Fibroblast of skin of back (primary cell): ENCODE data around the gene FPR1.
"Not testable (repeated sequence)": the region's sequence is repeated elsewhere in the genome, so short reads cannot be mapped to it uniquely, and the experiment has no call there.

Experiments used
- DNase-seq: peaks from one replicate; pipeline ENCODE4 v3.0.0-alpha.2; 2013

Gene FPR1

DNA sequence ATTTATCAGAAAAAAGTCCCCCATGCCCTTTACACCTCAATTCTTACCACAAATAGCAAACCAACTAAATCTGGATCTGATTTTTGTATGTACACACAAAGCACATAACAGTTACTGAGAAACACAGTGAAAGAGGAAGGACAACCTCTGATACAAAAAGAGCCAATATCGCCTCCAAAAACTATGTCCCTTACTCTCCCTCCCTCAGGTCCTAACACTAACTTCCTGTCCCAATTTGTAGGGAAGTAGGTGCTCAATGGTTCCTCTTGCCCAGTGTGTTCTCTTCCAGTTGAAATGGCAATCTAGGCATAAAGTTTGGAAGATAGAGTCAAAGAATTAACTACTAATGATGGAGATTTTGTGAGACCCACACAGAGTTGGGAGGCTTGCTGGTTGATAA lies 27.5 kb upstream of the FPR1 start:
- DNase-seq, result no peak

DNA sequence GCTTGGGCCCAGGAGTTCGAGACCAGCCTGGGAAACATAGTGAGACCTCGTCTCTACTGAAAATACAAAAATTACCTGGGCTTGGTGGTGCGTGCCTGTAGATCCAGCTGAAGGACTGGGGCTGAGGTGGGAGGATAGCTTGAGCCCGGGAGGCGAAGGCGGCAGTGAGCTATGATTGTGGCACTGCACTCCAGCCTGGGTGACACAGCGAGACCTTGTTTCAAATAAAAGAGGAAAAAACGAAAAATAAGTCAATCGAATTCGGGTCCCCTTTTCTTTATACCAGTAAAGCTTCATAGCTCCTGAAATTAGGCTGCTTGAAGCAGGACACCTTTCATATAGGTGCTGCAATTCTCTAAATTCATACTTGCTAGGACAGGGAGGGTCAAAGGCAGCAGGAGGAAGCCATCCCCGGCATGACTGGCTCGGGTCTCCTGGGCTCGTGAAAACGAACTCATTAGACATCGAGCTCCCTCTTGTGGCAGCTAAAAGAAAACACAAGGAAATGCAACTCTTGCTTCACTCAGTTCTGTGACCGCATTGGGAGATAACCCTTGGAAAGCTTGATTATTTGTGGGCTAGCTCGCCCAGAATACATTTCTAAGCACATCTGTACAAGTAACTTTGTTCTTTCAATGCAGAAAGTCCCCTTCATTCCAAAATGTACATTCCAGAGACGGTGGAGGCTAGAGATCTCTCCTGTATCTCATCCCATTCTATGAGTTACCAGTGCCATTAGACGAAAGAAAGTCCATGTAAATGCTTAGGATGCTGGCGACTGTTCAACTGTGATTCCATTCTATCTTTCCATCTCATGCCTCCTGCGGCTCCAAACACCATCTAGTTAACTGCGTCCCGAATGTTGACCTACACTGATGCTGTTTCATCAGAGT lies 26.1 kb upstream of the FPR1 start:
- peak; percentile 75 for DNase-seq

DNA sequence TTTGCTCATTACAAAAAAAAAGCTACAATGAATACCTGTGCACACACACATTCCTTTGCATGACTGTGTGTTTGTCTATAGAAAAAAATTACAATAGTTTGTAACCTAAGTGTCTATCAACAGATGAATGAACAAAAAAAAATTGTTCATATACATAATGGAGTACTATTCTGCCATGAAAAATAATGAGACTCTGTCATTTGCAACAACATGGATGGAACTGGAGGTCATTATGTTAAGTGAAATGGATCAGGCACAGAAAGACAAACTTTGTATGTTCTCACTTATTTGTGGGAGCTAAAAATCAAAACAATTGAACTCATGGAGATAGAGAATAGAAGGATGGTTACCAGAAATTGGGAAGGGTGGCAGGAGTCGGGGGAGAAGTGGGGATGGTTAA lies 24.9 kb upstream of the FPR1 start:
- DNase-seq, result not testable (repeated sequence)

DNA sequence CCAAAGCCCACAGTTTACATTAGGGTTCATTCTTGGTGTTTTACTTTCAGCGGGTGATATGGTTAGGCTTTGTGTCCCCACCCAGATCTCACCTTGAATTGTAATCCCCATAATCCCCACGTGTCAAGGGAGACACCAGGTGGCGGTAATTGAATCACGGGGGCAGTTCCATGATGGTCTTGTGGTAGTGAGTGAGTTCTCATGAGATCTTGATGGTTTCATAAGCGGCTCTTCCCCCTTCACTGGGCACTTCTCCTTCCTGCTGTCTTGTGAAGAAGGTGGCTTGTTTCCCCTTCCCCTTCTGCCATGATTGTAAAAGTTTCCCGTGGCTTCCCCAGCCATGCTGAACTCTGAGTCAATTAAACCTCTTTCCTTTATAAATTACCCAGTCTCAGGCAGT lies 21.3 kb upstream of the FPR1 start:
- DNase-seq, result no peak

DNA sequence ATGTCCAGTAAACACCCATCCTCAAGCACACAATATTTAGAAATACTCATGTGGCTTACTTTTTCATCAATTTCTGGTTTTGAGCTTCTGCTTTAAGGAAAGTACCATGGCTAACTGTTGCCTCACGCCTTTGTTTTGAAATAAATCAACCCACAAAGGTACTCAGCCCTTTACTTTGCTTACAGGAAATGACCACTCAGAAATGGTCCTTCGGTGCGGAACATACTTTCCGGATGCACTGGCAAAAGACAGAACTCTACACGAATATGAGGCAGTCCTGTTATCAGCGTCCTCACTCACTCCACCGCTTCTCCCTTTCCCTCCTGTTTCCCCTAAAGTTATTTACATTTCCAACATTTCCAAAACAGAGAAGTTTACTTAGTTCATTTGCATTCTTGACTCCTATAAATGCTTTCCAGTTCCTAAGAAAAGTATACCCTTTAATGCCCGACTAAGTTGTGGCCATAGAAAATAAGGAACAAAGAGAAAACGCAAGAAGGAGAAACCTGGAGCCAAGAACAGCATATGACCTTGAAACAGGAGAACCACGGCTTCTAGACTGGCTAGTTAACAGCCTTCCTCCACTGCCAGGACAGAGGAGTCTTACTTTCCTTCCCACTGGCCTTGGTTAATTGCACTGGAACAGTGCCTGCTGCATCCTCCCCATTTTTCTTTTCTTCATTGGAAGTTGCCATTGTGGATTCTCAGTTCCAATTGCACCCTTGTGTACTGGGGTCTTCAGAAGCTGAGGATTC lies 19.9 kb upstream of the FPR1 start:
- DNase-seq, result no peak

DNA sequence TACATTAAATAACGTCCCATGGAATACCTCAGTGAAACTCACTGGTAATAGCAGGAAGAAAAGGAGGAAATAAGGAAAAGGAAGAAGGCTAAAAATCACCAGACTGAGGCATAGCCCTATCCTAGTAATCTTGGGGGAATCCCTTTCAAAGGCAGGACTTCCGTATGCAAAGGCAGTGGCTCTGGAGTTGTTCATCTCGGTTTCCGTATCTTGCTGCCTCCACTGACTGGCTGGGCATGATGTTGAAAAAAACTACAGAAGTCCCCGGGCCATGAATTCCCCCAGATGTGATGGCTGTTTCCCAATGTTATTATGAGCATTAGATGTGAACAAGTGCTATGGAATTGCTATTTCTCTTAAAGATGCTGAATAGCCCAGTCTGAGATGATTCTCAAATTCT lies 14.8 kb upstream of the FPR1 start:
- no peak for DNase-seq

DNA sequence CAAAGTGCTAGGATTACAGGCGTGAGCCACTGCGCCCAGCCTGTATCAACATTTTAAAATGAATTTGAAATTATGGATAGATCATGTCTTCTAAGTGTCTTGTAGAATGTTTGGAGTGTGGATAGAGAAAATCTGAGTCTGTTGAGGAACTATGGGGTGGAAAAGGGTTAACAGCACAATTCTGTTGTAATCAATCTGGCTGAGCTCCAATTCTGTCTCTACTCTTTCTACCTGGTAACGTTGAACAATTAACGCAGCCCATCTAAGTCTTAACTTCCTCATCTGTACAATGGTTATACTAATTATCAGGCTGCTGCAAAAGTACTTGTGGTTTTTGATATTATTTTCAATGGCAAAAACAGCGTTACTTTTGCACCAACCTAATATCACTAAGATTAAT lies 13.4 kb upstream of the FPR1 start:
- no peak for DNase-seq

DNA sequence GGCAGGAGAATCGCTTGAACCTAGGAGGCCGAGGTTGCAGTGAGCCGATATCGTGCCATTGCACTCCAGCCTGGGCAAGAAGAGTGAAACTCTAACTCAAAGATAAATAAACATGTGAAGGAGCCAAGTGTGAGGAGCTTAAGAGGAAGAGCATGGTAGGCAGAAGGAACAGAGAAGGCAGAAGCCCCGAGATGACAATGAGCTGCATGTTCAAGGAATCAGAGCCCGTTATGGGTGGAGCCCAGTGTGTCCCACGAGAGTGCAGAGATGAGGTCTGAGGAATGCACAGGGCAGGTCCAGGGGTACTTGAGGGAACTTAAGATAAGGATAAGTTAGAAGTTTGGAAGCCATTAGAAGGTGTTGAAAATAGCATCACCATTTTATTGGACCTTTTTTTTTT lies 10.0 kb upstream of the FPR1 start:
- no peak for DNase-seq

DNA sequence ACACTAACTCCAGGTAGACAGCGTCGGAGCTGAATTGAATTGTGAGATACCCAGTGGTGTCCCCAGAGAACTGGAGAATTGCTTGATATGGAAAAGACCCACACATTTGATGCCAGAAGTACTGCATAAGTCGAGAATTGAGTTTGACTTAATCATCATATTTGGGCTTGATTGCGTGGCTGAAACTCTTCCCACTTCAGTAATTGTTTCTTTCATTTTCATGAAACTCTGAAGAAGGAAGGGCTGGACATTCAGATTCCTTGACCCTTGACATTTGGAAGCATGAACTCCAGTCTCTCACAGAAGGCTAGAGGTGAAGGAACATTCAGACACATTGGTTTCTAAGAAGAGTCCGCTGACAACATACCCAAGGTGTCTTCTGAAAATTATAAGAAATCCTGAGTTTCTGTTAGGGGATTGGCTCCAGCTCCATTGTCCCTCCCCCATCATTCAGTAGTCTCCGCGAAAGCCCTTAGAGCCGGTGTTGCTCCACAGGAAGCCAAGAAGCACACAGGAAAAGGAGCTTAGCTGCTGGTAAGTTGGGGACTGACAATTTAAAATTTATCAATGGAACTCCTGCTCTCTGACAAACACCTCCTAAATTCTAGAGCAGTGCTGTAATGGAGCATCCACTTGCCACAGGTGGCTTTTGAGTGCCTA lies 9.1 kb upstream of the FPR1 start, which contains the start of gene FPR2:
FPR2 (plus strand) TSS at position 484 of the 660 bp plus-strand sequence. CDS start 7,479 bp downstream, outside the sequence.
- no peak for DNase-seq

DNA sequence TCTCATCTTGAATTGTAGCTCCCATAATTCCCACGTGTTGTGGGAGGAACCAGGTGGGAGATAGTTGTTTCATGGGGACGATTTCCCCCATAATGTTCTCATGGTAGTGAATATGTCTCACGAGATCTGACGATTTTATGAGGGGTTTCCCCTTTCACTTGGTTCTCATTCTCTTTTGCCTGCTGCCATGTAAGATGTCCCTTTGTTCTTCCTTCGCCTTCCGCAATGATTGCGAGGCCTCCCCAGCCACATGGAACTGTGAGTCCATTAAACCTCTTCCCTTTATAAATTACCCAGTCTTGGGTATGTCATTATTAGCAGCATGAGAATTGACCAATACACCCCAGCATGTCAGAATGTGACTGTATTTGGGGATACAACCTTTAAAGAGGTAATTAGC lies 3.9 kb upstream of the FPR1 start:
- no peak for DNase-seq

DNA sequence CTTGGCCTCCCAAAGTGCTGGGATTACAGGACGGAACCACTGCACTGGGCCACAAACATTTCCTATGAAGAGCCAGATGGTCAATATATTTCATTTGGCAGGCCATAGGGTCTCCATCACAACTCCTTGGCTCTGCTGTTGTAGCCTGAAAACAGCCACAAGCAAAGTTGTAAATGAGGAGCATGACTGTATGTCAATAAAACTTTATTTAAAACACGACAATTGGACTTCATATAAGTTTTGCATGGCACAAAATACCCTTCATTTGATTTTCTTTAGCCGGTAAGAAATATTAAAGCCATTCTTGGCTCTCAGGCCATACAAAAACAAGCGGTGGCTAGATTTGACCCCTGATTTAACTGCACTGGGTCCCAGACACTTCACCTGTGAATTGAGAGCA lies 3.1 kb upstream of the FPR1 start:
- no peak for DNase-seq

DNA sequence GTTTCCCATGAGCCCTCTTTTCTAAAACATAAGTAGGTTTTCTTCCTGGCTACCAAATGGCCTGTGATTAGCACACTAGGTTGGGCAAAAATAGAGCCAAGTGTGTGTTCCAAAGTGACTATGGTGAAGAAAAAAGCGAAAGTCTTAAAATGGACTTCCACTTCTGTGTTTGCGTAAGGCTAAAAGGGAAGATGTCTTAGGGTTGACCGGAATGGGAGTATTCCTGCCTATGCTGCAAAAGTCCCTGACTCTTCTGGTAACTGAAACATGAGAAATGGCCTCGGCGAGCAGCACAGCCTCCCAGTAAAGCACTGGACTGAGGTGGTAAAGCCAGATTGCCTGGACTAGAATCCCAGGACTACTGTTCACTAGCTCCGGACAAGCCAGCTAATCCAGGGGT lies 2.4 kb upstream of the FPR1 start:
- no peak for DNase-seq

DNA sequence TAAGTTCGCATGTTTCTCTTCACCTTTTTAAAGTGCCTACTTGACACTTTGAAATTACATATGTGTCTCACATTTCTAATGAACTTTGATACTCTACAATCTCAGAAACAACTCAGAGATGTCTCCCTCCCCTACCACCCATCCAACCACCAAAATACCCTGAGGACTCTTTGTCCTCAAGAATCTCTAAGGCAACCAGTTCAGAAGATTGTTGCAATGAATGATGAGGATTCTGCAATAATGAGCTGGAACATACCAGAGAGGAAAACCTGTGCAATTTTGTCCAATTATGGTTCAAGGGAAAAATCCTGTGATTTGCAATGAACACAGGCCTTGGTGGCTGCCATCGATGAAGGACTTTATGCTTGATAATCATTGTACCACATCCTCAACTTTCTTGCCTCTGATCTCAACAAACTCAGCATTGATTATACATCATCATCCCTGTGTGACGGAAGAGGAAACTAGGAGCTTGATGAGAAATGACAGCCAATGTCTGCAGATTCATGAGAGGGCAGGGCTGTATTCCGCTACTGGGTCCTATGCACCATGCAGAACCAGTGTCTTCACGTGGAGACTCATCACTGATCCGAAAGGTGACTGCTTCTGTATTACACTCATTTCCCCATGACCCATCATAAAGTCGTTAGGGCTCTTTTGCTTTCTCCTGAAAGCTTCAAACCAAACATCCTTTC lies 1.1 kb downstream of the FPR1 start:
- DNase-seq, result no peak

DNA sequence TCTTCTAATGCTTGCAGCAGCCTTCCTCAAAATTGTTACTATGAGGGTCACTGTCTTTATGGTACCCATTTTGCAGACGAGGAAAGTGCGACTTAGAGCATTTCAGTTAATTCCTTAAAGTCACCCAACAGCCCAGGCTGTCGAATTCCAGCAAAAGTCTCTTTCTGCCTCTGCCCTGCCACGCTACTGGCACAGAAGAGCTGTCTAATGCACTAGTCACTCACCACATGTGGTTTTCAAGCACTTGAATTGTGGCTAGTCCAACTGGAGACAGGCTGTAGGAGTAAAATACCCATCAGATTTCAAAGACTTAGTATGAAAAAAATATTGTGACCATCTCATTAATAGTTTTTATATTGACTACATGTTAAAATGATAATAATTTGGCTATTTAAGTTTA lies 1.7 kb downstream of the FPR1 start:
- no peak for DNase-seq

DNA sequence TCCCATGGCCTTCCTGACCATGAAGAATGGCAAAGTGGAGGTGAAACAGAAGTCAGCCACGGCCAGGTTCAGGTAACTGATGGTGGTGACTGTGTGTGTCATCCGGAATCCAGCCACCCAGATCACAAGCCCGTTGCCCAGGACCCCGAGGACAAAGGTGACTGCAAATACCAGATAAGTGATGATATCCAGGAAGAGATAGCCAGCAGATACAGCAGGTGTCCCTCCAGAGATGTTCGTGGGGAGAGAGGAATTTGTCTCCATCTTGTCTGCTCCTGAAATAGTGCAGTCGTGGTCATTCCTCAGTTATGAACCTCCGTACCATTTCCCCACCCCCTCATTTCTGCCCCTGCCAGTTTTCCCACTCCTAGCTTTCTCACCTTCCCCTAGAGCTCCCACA lies 4.9 kb downstream of the FPR1 start:
- no peak for DNase-seq

DNA sequence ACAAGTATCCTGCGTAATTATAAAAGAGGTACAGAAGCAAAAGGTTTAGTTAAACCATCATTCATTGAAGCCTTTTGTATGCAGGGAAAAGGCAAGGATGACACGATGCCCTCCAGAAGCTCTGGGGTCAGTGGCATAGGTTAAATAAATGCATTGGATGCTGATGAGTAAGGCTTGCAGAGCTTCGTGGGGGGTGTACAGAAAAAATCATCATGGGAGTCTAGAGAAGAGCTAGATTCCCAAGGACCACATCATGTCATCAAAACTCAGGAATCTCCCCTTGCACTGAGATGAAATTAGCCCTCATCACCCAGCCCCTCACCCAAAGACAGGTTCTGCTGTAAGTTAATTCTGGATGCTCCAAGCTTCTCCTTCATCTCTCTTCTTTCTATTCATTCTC lies 8.3 kb downstream of the FPR1 start:
- peak; percentile 21 for DNase-seq

DNA sequence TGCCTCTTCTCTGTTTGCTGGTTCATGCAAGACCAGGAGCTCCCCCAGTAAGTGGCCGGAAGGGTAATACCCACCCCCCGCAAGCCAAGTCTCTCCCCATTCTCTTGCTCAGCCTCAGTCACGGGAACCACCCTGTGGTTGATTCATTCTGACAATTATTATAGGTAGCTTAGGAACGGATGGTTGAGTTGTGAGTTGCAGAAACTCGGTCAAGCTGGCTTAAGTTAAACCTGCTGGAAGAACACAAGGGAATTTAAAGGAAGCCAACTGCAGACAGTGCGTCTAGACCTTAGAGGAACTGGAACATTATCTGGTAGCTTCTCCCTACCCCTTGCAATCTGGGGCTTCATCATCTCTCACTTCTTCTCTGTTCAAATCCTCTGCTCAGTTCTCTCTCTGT lies 8.9 kb downstream of the FPR1 start:
- DNase-seq, result peak; percentile 15

DNA sequence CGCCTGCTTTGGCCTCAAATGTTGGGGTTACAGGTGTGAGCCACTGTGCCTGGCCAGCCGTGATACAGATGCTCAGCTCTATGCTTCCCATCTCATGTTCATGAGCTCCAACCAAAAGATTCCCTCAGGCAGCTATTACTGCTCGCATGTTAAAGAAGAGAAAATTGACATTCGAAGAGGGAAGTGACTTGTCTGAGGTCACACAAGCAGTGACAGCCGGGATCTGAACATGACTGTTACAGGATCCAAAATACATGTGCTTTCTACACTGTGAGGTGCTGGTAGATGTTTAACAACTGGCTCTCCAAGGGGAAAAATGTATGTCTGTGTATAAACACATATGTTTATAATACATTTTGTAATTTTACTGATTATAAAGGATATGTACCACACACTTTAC lies 11.3 kb downstream of the FPR1 start:
- no peak for DNase-seq

DNA sequence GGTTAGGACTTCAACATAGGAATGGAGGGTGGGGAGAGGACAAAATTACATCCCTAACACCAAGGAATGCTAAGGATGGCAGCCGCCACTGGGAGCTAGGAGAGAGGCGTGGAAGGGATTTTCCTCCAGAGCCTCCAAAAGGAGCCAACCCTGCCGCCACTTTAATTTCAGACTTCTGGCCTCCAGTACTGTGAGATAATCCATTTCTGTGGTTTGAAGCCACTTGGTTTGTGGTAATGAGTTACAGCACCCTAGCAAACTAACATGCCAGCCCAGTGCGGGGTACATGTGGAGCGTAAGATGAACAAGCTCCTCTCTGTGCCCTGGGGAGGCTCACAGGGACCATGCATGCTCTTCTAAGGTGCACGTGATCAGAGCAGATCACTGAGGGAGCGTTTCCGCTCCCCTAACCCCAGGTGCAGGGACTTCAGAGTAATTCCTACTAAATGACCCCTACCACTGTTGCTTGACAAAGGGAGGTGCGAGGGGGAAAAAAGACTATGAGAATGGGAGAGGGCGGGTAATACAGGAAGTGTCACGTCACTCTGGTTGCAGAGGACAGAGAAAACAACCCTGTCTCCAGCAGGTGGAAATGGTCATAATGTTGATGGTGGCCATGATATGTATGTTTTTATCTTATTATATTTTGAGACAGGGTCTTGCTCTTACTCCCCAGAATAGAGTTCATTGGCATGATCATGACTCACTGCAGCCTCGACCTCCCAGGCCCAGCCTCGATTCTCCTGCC lies 12.0 kb downstream of the FPR1 start:
- no peak for DNase-seq

DNA sequence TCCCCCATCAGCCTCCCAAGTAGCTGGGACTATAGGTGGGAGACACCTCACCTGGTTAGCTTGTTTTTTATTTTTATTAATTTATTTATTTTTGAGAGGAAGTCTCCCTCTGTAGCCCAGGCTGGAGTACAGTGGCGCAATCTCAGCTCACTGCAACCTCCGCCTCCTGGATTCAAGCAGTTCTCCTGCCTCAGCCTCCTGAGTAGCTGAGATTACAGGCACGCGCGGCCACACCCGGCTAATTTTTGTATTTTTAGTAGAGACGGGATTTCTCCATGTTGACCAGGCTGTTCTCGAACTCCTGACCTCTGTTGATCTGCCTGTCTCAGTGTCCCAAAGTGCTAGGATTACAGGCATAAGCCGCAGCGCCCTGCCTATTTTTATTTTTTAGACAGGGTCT lies 13.2 kb downstream of the FPR1 start:
- not testable (repeated sequence) for DNase-seq

DNA sequence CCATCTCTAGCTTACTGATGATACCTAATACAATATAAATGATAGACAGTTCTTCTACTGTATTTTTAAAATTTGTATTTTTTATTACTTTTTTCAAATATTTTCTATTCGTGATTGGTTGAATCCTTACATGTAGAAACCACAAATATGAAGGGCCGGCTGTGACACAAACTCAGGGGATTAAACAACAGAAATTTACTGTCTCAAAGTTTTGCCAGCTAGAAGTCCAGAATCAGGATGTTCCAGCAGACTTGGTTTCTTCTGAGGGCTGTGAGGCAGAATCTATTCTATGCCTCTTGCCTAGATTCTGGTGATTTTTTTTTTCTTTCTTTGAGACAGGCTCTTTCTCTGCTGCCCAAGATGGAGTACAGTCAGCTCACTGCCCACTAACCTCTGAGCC lies 13.8 kb downstream of the FPR1 start:
- DNase-seq, result no peak

DNA sequence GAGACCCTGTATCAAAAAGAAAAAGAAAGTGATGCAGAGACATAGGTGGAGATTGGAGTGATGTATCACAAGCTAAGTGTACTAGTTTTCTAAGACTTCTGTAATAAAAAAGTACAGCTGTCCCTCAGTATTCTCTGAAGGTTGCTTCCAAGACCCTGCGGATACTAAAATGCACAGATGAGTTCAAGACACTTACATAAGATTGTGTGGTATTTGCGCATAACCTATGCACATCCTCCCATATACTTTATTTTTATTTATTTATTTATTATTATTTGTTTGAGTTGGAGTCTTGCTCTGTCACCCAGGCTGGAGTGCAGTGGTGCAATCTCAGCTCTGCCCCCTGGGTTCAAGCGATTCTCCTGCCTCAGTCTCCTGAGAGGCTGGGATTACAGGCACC lies 14.3 kb downstream of the FPR1 start:
- DNase-seq, result no peak
